HG02678 (cell line): ENCODE data around the gene CTNNA3.
"Not testable (repeated sequence)": the region's sequence is repeated elsewhere in the genome, so short reads cannot be mapped to it uniquely, and the experiment has no call there.

Source experiments
- ATAC-seq: cut with Tn5 transposase; IDR thresholded peaks from one replicate; pipeline ENCODE4 v1.9.1; 2021; ENCODE audit warnings: mild to moderate bottlenecking, moderate library complexity; ENCODE audit not compliant: unreplicated experiment

CTNNA3 gene

GRCh38 chr10:66353822-66354221 lies 1342.2 kb downstream of the CTNNA3 start:
- ATAC-seq, result not testable (repeated sequence)

- ATAC-seq, result no peak
Measured at GRCh38 chr10:66353422-66353821, 1342.6 kb downstream of the CTNNA3 start.

- ATAC-seq, result no peak
Measured at GRCh38 chr10:66350622-66351399, 1345.2 kb downstream of the CTNNA3 start.

- no peak for ATAC-seq
Measured at GRCh38 chr10:66349726-66350125, 1346.3 kb downstream of the CTNNA3 start.

GRCh38 chr10:66349076-66349475 lies 1346.9 kb downstream of the CTNNA3 start:
- ATAC-seq, result no peak

- no peak for ATAC-seq
Measured at GRCh38 chr10:66337211-66337610, 1358.8 kb downstream of the CTNNA3 start.

GRCh38 chr10:66336791-66337190 lies 1359.2 kb downstream of the CTNNA3 start:
- no peak for ATAC-seq

- ATAC-seq, result not testable (repeated sequence)
Measured at GRCh38 chr10:66335753-66336152, 1360.2 kb downstream of the CTNNA3 start.

- no peak for ATAC-seq
Measured at GRCh38 chr10:66329147-66329546, 1366.8 kb downstream of the CTNNA3 start.

GRCh38 chr10:66326876-66327275 lies 1369.1 kb downstream of the CTNNA3 start:
- no peak for ATAC-seq

GRCh38 chr10:66322777-66323176 lies 1373.2 kb downstream of the CTNNA3 start:
- no peak for ATAC-seq

- no peak for ATAC-seq
Measured at GRCh38 chr10:66321723-66322665, 1374.0 kb downstream of the CTNNA3 start.

- no peak for ATAC-seq
Measured at GRCh38 chr10:66318761-66319160, 1377.2 kb downstream of the CTNNA3 start.

GRCh38 chr10:66307826-66308225 lies 1388.2 kb downstream of the CTNNA3 start:
- ATAC-seq, result no peak

- no peak for ATAC-seq
Measured at GRCh38 chr10:66301078-66301477, 1394.9 kb downstream of the CTNNA3 start.

GRCh38 chr10:66295602-66296001 lies 1400.4 kb downstream of the CTNNA3 start:
- no peak for ATAC-seq

GRCh38 chr10:66294538-66294937 lies 1401.5 kb downstream of the CTNNA3 start:
- ATAC-seq, result no peak

- ATAC-seq, result no peak
Measured at GRCh38 chr10:66292922-66293321, 1403.1 kb downstream of the CTNNA3 start.

- ATAC-seq, result no peak
Measured at GRCh38 chr10:66292456-66292855, 1403.5 kb downstream of the CTNNA3 start.

- ATAC-seq, result no peak
Measured at GRCh38 chr10:66291133-66291532, 1404.9 kb downstream of the CTNNA3 start.

- ATAC-seq, result no peak
Measured at GRCh38 chr10:66284621-66285020, 1411.4 kb downstream of the CTNNA3 start.
